Measurements from ENCODE around the gene HECW1.

GRCh38 chr7:43501870-43502269 is 389.4 kb downstream of the HECW1 start:
- TF ChIP-seq CTCF (IDR thresholded peaks at IDR 0.05) = no peak
- TF ChIP-seq POLR2A (IDR thresholded peaks at IDR 0.05) = no peak

Measured in breast epithelium (tissue), 3 donors.